ENCODE results near the gene LRRC61.
"Not testable (repeated sequence)": the region's sequence is repeated elsewhere in the genome, so short reads cannot be mapped to it uniquely, and the experiment has no call there.

The LRRC61 gene

GRCh38 chr7:150373049-150373801 lies 50.1 kb downstream of the LRRC61 start:
- peak; percentile 22 for DNase-seq

- no peak for DNase-seq
Observed at GRCh38 chr7:150374026-150374425, 50.9 kb downstream of the LRRC61 start.

- no peak for DNase-seq
Observed at GRCh38 chr7:150374472-150374871, 51.3 kb downstream of the LRRC61 start.

- DNase-seq = peak; percentile 57
Observed at GRCh38 chr7:150375662-150376521, 52.7 kb downstream of the LRRC61 start.

GRCh38 chr7:150376560-150376959 lies 53.4 kb downstream of the LRRC61 start:
- DNase-seq = no peak

DNA sequence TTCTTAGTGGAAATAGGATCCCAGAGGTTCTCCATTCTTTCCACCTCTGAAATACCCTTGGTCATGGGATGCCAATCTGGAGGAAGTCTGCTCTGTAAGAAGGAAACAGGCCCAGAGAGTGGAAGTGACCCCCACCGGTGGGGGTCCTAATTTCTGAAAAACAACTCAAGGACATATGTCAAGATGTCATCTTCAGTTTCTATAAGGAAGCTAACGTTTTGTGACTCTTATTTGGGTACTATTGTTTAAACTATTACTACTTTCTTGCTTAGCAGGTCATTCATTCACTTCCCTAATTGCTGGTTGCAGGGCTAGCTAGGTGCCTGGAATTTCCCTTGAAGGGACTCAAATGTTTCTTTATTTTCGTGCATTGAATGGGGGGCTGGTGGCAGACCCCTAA lies 54.0 kb downstream of the LRRC61 start:
- DNase-seq = no peak

- no peak for DNase-seq
Observed at GRCh38 chr7:150377635-150378034, 54.5 kb downstream of the LRRC61 start.

DNA sequence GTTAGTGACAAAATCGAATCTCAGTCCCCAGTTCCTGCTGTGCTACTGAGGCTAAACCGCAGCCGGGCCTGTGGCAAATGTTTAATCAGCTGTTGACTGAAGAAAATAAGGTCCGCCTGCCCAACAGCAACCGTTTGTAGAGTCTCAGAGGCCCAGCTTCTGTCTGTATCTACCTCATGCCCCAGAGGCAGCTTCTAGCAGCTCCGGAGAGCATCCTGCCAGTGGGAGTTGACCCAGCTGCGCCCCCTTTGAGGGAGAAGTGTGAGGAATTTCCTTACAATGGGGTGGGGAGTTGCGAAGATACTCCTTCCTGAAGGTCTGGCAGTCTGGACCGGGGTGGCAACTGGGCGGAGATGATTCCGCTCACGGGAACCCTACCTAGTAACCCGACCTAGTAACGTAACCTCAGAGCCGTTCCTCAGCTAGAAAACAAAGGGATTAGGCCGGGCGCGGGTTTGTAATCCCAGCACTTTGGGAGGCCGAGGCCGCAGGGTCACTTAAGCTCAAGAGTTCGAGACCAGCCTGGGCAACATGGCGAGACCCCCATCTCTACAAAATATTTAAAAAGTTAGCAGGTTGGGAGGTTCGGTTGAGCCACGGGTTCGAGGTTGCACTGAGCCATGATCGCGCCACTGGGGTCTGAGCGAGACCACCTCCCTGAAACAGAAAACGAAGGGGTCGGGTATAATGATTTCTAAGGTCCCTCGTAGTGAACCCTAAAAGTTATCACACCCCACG lies 55.1 kb downstream of the LRRC61 start:
- peak; percentile 54 for DNase-seq

DNA sequence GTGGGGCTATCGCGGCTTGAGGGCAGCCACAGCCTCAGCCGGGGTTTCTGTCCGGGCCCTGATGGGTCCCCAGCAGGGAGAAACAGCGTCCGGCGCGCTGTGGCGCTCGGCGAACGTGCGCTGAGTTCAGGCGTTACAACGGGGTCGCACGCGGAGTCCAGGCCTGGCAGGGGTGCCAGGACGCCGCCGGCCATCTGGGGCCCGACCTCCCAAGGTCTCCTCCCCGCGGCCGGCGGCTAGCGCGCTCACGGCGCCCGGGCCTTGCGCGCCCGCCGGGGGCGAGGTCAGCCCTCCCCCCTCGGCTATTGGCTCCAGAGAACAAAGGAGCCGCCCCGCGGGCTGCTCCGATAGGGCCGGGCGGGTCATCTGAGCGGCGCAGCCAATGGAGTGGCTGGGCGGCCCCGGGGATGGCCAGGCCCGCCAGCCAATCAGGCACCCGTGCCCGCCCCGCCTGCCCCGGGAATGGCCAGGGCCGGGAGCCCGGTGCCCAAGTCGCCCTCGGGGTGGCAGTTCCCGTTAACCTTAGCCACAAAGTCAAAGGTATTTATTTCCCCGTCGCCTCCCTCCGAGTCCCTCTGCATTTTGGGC lies 55.8 kb downstream of the LRRC61 start, which contains the start of gene ZNF775:
Gene ZNF775, plus strand, starts transcription at position 478 of the 588 bp plus-strand sequence. CDS start 9,141 bp downstream, outside the sequence.
- peak; percentile 93 for DNase-seq

- peak; percentile 47 for DNase-seq
Observed at GRCh38 chr7:150379441-150380379, 56.6 kb downstream of the LRRC61 start.

- DNase-seq = no peak
Observed at GRCh38 chr7:150380463-150380862, 57.3 kb downstream of the LRRC61 start.

DNA sequence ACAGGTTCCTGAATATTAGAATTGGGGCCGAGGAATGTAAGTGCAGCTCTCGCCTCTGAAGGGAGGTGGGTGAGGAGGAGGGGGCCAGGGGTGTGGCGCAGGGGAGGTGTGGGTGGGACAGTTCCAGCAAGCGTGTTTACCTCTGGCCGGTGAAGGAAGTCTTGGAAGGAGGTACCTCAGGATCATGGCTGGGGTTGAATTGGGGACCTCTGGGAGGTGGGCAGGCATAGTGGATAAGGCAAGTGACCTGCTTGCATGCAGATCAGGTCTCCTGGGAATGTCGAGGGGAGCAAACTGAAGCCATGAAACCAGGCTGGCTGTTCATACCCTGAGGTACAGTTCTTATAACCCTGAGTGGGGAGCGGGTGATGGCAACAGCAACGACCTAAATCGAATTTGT lies 57.9 kb downstream of the LRRC61 start:
- no peak for DNase-seq

DNA sequence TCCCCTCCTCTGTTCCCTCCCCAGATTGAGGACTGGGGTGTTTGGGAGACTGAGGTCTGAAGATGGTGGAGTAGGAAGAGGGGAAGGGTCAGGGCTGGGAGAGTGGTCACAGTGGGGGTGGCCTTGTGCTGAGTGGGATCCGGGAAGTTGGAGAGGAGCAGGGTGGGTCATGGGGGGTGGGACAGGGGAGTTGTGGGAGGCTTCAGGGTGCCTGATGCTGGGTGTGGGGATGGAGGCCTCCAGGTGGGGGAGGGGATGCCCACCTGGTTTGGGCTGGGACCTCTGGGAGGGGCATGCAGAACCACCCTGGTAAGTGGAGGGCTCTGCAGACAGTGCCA lies 58.6 kb downstream of the LRRC61 start:
- no peak for DNase-seq

DNA sequence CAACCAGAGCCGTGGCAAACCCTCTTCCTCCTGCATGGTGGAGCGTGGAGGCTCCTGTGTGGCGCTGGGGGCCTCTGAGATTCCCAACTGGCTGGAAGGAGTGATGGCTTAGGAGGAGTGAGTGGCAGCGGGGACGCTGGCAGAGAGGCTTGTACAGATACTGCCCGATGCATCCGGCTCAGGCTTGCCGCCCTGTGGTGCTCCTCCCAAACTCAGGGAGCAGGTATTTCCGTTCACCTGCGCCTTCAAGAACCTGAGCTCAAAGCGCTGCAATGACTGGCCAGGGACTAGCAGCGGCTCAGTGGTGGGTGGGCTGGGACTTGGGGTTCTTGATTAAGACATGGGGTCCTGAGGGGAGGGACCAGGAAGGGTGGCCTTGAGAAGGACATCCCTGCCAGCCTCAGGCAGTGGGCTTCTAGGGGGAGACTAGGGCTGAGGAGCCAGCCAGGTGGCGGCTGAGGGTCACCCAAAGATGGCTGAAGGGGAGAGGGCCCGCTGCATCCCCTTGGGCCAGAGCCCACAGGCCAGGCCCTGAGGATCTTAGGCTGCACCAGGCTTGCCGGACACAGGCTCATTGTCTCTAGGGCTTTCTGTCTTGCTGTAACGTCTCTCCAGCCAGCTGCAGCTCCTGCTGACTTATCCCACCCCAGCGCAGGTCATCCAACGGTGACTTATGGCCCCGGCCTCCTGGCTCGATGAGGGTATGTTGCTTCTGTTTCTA lies 59.1 kb downstream of the LRRC61 start:
- DNase-seq = no peak

- DNase-seq = no peak
Observed at GRCh38 chr7:150382844-150383225, 59.7 kb downstream of the LRRC61 start.

DNA sequence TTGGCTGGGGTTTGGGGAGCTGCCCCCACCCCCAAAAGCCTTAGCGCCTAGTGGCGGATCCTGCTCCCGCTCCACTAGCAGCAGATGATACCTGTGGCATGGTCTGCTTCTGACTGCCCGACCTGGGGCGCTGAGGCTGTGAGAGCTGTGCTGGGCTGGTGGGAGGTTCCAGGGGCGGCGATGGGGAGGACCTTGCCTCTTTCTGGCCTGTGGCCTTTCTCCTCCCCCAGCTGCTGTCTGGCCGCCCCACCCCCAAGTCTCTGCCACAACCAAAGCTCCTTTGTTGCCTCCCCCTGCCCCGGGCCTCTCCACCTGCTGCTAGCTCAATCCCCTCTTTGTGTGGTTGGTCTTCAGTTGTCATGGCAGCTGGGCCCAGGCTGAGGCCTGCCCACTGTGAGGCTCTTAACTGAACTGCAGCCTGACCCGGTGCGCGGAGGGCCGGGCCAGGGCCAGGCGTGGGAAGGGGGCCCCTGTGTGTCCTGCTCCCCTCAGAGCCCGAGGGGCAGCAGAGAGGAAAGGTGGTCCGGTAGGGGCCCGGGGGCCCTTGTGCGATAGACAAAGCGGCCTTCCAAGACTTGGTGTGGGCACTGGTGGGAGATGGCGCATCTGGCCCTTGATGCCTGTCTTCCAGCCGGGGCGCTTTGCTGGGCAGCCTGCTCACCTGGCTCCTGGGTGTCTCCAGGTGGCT lies 60.7 kb downstream of the LRRC61 start:
- no peak for DNase-seq

GRCh38 chr7:150384406-150385301 lies 61.5 kb downstream of the LRRC61 start:
- DNase-seq = no peak

GRCh38 chr7:150385302-150385723 lies 62.2 kb downstream of the LRRC61 start:
- DNase-seq = no peak

DNA sequence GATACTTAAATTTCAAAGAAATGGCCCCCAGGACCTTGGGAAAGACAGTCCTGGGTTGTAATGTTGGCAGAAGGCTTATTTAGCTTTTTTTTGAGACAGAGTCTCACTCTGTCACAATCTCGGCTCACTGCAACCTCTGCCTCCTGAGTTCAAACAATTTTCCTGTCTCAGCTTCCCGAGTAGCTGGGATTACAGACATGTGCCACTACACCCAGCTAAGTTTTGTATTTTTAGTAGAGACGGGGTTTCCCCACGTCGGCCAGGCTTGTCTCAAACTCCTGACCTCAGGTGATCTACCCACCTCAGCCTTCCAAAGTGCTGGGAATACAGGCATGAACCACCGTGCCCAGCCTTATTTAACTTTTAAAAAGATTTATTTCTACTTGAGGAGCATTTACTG lies 62.7 kb downstream of the LRRC61 start:
- not testable (repeated sequence) for DNase-seq
